HG02870 (cell line): ENCODE data around the gene TUBGCP2.

Source experiments
- ATAC-seq: cut with Tn5 transposase; IDR thresholded peaks from one replicate; pipeline ENCODE4 v1.9.1; 2021; ENCODE audit warnings: mild to moderate bottlenecking, moderate library complexity; ENCODE audit not compliant: unreplicated experiment

Gene TUBGCP2

DNA sequence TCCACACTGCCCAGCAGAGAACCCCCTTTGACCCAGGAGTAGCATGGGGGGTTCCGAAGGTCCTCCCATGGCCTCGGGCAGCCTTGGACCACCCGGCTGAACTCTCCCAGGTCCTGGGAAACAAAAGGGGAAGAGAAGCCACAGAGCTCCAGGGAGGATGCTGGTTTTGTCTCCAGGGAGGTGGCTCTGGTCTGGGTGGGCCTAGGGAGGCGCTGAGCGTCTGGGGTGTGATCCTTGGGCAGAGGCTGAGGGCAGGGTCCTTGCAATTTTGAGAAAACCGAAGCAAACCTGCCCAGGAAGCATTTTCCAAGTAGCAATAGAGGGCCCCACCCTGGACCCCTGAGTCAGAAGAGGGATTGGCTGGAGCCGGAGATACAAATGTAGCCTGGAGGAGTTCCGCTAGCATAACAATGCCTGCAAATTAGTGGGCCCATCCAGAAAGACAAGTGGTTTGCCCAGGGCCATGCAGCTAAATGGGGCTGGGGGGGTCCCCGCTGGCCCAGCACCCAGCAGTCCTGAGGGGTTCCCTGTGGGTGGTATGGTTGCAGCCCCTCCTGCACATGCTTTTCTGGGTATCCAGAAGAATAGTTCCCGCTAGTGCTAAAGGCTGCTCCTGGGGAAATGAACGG, 76.6 kb downstream of the TUBGCP2 start:
- ATAC-seq: no peak

DNA sequence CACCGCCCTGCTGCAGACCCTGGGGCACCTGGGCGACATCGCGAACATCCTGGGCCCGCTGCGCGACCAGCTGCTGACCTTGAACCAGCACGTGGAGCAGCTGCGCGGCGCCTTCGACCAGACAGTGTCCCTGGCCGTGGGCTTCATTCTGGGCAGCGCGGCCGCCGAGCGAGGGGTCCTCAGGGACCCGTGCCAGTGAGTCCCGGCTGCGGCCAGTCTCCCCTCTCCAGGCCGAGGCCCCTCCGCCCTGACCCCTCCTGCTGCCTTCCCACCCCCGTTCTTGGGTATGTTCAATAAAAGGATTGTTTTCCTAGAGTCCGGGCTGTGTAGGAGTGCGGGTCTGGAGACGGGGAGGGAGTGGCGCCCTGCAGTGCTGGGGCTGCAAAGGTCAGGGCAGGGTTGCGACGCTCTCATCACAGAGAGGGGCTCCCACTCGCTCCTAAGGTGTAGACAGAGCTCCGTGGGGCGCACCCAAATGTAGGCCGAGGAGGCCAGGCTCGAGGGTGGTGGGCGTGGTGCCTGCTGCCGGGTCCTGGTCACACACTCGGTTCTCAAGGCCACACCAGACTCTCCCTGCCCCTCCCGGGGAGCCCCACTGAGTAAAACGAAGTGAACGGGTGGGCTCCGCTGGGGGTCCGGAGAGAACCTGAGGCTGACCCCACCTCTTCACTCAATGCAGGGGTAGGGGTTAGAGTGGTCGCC, 77.3 kb downstream of the TUBGCP2 start:
- ATAC-seq: no peak

GRCh38 chr10:133230387-133231195, 78.1 kb downstream of the TUBGCP2 start:
- no peak for ATAC-seq

- no peak for ATAC-seq
These were observed 78.7 kb downstream of the TUBGCP2 start, which contains the start of gene UTF1 for GRCh38 chr10:133230044-133230361. UTF1 (plus strand) TSS chr10:133230217; CDS start chr10:133230289, 72 bp downstream.

GRCh38 chr10:133229265-133230043, 79.2 kb downstream of the TUBGCP2 start:
- ATAC-seq: no peak
